ENCODE measurements around the gene TMEM169.

GRCh38 chr2:216126943-216127342 is 45.2 kb downstream of the TMEM169 start:
- TF ChIP-seq CTCF (conservative IDR thresholded peaks at IDR 0.05; ENCODE audit: low read depth, low read length) (no peak), RFX5 (IDR thresholded peaks at IDR 0.05; ENCODE audit: low read depth, low read length) (no peak), POLR2A (IDR thresholded peaks at IDR 0.05; ENCODE audit: low read depth, low read length) (no peak), FOS (IDR thresholded peaks at IDR 0.05; ENCODE audit: low read depth, low read length) (no peak), MAZ (IDR thresholded peaks at IDR 0.05; ENCODE audit: borderline replicate concordance, low read depth, low read length) (no peak), SMC3 (IDR thresholded peaks at IDR 0.05; ENCODE audit: low read depth, low read length) (no peak), CHD1 (IDR thresholded peaks at IDR 0.05; ENCODE audit: low read depth, low read length) (no peak), RCOR1 (IDR thresholded peaks at IDR 0.05; ENCODE audit: insufficient replicate concordance, low read length) (no peak), MXI1 (IDR thresholded peaks at IDR 0.05; ENCODE audit: borderline replicate concordance, low read depth, low read length) (no peak), CEBPB (IDR thresholded peaks at IDR 0.05; ENCODE audit: low read depth, low read length) (no peak), USF2 (IDR thresholded peaks at IDR 0.05; ENCODE audit: low read depth, low read length) (no peak), RAD21 (IDR thresholded peaks at IDR 0.05; ENCODE audit: low read length) (no peak), MAFK (IDR thresholded peaks at IDR 0.05; ENCODE audit: low read depth, low read length) (no peak), ELK1 (IDR thresholded peaks at IDR 0.05; ENCODE audit: borderline replicate concordance, low read depth, low read length) (no peak)
